ENCODE measurements around the gene HTN3.

DNA sequence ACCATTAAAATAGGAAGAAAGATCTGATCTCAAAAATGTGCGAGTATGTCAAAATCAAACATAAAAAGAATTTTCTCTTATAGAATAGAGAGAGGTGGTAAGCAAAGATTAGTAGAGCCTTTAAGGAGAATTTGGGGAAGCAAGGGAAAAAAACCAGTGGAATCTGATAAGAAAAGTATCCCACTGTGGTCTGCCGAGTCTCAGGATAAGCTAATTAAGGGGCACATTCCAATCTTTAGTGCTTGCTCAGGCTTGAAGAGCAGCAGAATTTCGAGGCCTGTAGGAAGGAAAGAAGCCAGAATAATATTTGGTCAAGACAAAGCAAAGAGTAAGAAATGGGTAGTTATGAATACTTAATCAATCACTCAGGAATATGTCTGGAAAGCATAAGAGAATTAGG, 19.5 kb upstream of the HTN3 start:
- TF ChIP-seq PHF8 (IDR thresholded peaks at IDR 0.05; ENCODE audit: borderline replicate concordance, low read depth) (no peak), EP300 (IDR thresholded peaks at IDR 0.05) (no peak), TP53 (CRISPR knock-in tag; IDR thresholded peaks at IDR 0.05) (no peak), POLR2A (IDR thresholded peaks at IDR 0.05; ENCODE audit: low read length) (no peak), CTCF (IDR thresholded peaks at IDR 0.05) (no peak)
